H9 (cell line): ENCODE measurements around the gene MADCAM1. TPM values are rescaled to one million over a fixed set of nuclear protein-coding genes. Genes with fewer than 3 reads are reported as not detected.

Experiments used
- DNase-seq: peaks from one replicate; pipeline ENCODE4 v3.0.0-alpha.2; 2017
- H2AFZ ChIP-seq: one replicate; pipeline ENCODE4 v1.6.1; 2013; ENCODE audit warnings: mild to moderate bottlenecking, low read length, control low read depth, moderate library complexity
- H2AK5ac ChIP-seq: 2 replicates; pipeline ENCODE4 v1.6.1; 2013; ENCODE audit warnings: low read length, control low read depth, mixed read lengths; ENCODE audit not compliant: insufficient read length
- H2BK120ac ChIP-seq: one replicate; pipeline ENCODE4 v1.6.1; 2013; ENCODE audit warnings: low read depth, mild to moderate bottlenecking, low read length, control low read depth, inconsistent platforms; ENCODE audit not compliant: poor library complexity, severe bottlenecking
- H2BK12ac ChIP-seq: 2 replicates; pipeline ENCODE4 v1.6.1; 2013; ENCODE audit warnings: low read length, control low read depth, mixed read lengths, low read depth; ENCODE audit not compliant: insufficient read length
- H2BK15ac ChIP-seq: 2 replicates; pipeline ENCODE4 v1.6.1; 2013; ENCODE audit warnings: low read depth, low read length, control low read depth
- H2BK20ac ChIP-seq: one replicate; pipeline ENCODE4 v1.6.1; 2013; ENCODE audit warnings: low read depth, mild to moderate bottlenecking, low read length, control low read depth, inconsistent platforms; ENCODE audit not compliant: poor library complexity, severe bottlenecking
- H2BK5ac ChIP-seq: 2 replicates; pipeline ENCODE4 v1.6.1; 2013; ENCODE audit warnings: low read length, control low read depth, mixed read lengths; ENCODE audit not compliant: insufficient read length
- H3K14ac ChIP-seq: 2 replicates; pipeline ENCODE4 v1.6.1; 2013; ENCODE audit warnings: low read length, control low read depth; ENCODE audit not compliant: insufficient read depth
- H3K18ac ChIP-seq: 2 replicates; pipeline ENCODE4 v1.6.1; 2013; ENCODE audit warnings: low read depth, mild to moderate bottlenecking, mixed read lengths, low read length, control low read depth; ENCODE audit not compliant: insufficient read length
- H3K23ac ChIP-seq: 2 replicates; pipeline ENCODE4 v1.6.1; 2013; ENCODE audit warnings: low read length, control low read depth, mixed read lengths, low read depth; ENCODE audit not compliant: insufficient read length
- H3K23me2 ChIP-seq: 2 replicates; pipeline ENCODE4 v1.6.1; 2013; ENCODE audit warnings: low read depth, mild to moderate bottlenecking, mixed read lengths, low read length, control low read depth; ENCODE audit not compliant: insufficient read length, poor library complexity, severe bottlenecking
- H3K27ac ChIP-seq: 2 replicates; pipeline ENCODE4 v1.5.1; 2013; ENCODE audit warnings: low read length, control low read depth, mixed read lengths, low read depth; ENCODE audit not compliant: insufficient read length
- H3K27me3 ChIP-seq: 2 replicates; pipeline ENCODE4 v1.6.1; 2013; ENCODE audit warnings: low read length, control low read depth, inconsistent platforms; ENCODE audit not compliant: insufficient read depth
- H3K4ac ChIP-seq: 2 replicates; pipeline ENCODE4 v1.6.1; 2013; ENCODE audit warnings: low read depth, mild to moderate bottlenecking, control low read depth, inconsistent platforms, low read length, moderate library complexity
- H3K4me1 ChIP-seq: 2 replicates; pipeline ENCODE4 v1.6.1; 2013; ENCODE audit warnings: low read length, control low read depth, inconsistent platforms; ENCODE audit not compliant: insufficient read depth
- H3K4me2 ChIP-seq: 2 replicates; pipeline ENCODE4 v1.6.1; 2013; ENCODE audit warnings: low read length, control low read depth, mixed read lengths; ENCODE audit not compliant: insufficient read length, insufficient read depth
- H3K56ac ChIP-seq: 2 replicates; pipeline ENCODE4 v1.6.1; 2013; ENCODE audit warnings: low read depth, mild to moderate bottlenecking, mixed read lengths, low read length, control low read depth; ENCODE audit not compliant: insufficient read length
- H3K79me1 ChIP-seq: 2 replicates; pipeline ENCODE4 v1.6.1; 2013; ENCODE audit warnings: low read depth, mild to moderate bottlenecking, moderate library complexity, low read length, control low read depth, inconsistent platforms; ENCODE audit not compliant: insufficient read depth, poor library complexity, severe bottlenecking
- H3K79me2 ChIP-seq: 2 replicates; pipeline ENCODE4 v1.6.1; 2013; ENCODE audit warnings: low read length, control low read depth, inconsistent platforms; ENCODE audit not compliant: insufficient read depth
- H3K9ac ChIP-seq: 2 replicates; pipeline ENCODE4 v1.6.1; 2013; ENCODE audit warnings: low read length, control low read depth, mixed read lengths; ENCODE audit not compliant: insufficient read length; ENCODE audit errors: extremely low read depth
- H3K9me3 ChIP-seq: one replicate; pipeline ENCODE4 v1.6.1; 2013; ENCODE audit warnings: low read depth, low read length, inconsistent platforms; ENCODE audit not compliant: control insufficient read depth
- H3T11ph ChIP-seq: one replicate; pipeline ENCODE4 v1.6.1; 2013; ENCODE audit warnings: mild to moderate bottlenecking, low read length, control low read depth, inconsistent platforms
- H4K20me1 ChIP-seq: one replicate; pipeline ENCODE4 v1.6.1; 2013; ENCODE audit not compliant: control insufficient read depth, insufficient read length, insufficient read depth
- H4K5ac ChIP-seq: 2 replicates; pipeline ENCODE4 v1.6.1; 2013; ENCODE audit warnings: low read depth, mild to moderate bottlenecking, mixed read lengths, low read length, control low read depth; ENCODE audit not compliant: insufficient read length
- H4K8ac ChIP-seq: replicated peaks from 2 replicates; pipeline ENCODE4 v1.6.1; 2013; ENCODE audit warnings: low read length, control low read depth, mixed read lengths, low read depth; ENCODE audit not compliant: insufficient read length
- H4K91ac ChIP-seq: 2 replicates; pipeline ENCODE4 v1.6.1; 2013; ENCODE audit warnings: low read depth, mild to moderate bottlenecking, moderate library complexity, mixed read lengths, low read length, control low read depth; ENCODE audit not compliant: insufficient read length
- H3K27ac Mint-ChIP-seq, 3 experiments: 2 replicates in 2 of 3; 3 replicates in 1 of 3; pipeline ENCODE4 v1.8.0; 2020 to 2021; ENCODE audit warnings: mixed read lengths in 3 of 3, mild to moderate bottlenecking in 1 of 3, moderate library complexity in 1 of 3
- H3K27me3 Mint-ChIP-seq: 2 replicates; pipeline ENCODE4 v1.8.0; 2021; ENCODE audit warnings: low read depth, mild to moderate bottlenecking, moderate library complexity, mixed read lengths
- H3K36me3 Mint-ChIP-seq, 3 experiments: 2 replicates in 2 of 3; 3 replicates in 1 of 3; pipeline ENCODE4 v1.8.0; 2020 to 2021; ENCODE audit warnings: low read depth in 3 of 3, mixed read lengths in 3 of 3; ENCODE audit not compliant: insufficient read depth in 1 of 3
- H3K4me1 Mint-ChIP-seq, 2 experiments: 2 replicates each; pipeline ENCODE4 v1.8.0; 2020; ENCODE audit warnings: mixed read lengths in 2 of 2
- H3K4me3 Mint-ChIP-seq, 2 experiments: 2 replicates in 1 of 2; 3 replicates in 1 of 2; pipeline ENCODE4 v1.8.0; 2020 to 2021; ENCODE audit warnings: mild to moderate bottlenecking in 2 of 2, mixed read lengths in 2 of 2, moderate library complexity in 1 of 2
- H3K9me3 Mint-ChIP-seq, 2 experiments: 2 replicates in 1 of 2; 3 replicates in 1 of 2; pipeline ENCODE4 v1.8.0; 2020; ENCODE audit warnings: mild to moderate bottlenecking in 2 of 2, mixed read lengths in 2 of 2, moderate library complexity in 1 of 2
- WGBS: extraction: QIAGEN DNeasy Blood & Tissue Kit; methylation state at CpG from one replicate; pipeline ENCODE4 v1.1.7; 2013; ENCODE audit warnings: missing lambda C conversion rate, low lambda C conversion rate, mixed read lengths; ENCODE audit not compliant: insufficient read length; ENCODE audit errors: extremely low coverage; 5-methylcytosine and 5-hydroxymethylcytosine counted together
- total RNA-seq: library from RNA; stranded (reverse); gene quantifications from 2 replicates; pipeline ENCODE4 v1.2.1, GENCODE V29; 2021
- TF ChIP-seq, protein P1 (sequence below): fragments of 200-600 bp; sonication (generic); conservative IDR thresholded peaks from 3 replicates; pipeline ENCODE4 v1.8.0; 2021; ENCODE audit warnings: antibody characterized with exemption, mild to moderate bottlenecking

Gene MADCAM1
- total RNA-seq, 1 experiment from 2014 or later = 1.2 TPM

DNA sequence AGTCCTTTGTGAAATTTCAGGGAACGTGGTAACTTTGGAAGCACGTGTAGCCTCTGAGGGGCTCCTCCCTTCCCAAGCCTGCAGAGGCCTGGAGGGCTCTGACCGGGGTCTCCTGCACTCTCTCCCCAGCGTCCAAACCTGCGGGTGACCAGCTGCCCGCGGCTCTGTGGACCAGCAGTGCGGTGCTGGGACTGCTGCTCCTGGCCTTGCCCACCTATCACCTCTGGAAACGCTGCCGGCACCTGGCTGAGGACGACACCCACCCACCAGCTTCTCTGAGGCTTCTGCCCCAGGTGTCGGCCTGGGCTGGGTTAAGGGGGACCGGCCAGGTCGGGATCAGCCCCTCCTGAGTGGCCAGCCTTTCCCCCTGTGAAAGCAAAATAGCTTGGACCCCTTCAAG is 8.3 kb downstream of the MADCAM1 start:
- Histone ChIP-seq H3K4me2 (no peak overlapping the region), H4K91ac (no peak overlapping the region), H3K9me3 (no peaks in the 10 kb centered on the region), H3K18ac (no peak overlapping the region), H2AK5ac (no peak overlapping the region), H2AFZ (no peak overlapping the region), H3K79me2 (no peaks in the 10 kb centered on the region), H3T11ph (no peak overlapping the region), H3K56ac (no peak overlapping the region), H3K4me1 (no peaks in the 10 kb centered on the region), H2BK15ac (no peak overlapping the region), H3K23me2 (peaks cover 8% of the 10 kb centered on the region), H4K8ac (no peak overlapping the region), H3K23ac (no peak overlapping the region), H3K9ac (no peak overlapping the region), H2BK20ac (no peak overlapping the region), H4K20me1 (no peaks in the 10 kb centered on the region), H2BK120ac (no peak overlapping the region), H2BK12ac (no peak overlapping the region), H3K4ac (no peak overlapping the region), H3K79me1 (no peaks in the 10 kb centered on the region), H2BK5ac (no peak overlapping the region), H3K14ac (no peak overlapping the region), H4K5ac (no peak overlapping the region), H3K27ac (no peak overlapping the region), H3K27me3 (no peaks in the 10 kb centered on the region; the same call in 1 of the 2 replicates)
- Mint-ChIP-seq H3K36me3 (peaks cover 6 to 11% (median 8%) of the 10 kb centered on the region in 3 experiments; a peak in 5 of 7 replicates), H3K4me3 (no peak overlapping the region), H3K27ac (no peak overlapping the region), H3K27me3 (peaks cover 35% of the 10 kb centered on the region), H3K4me1 (peaks cover 12 to 15% of the 10 kb centered on the region in 2 experiments), H3K9me3 (peaks cover 5 to 7% of the 10 kb centered on the region in 2 experiments; a peak in 3 of 5 replicates)
- DNase-seq = peak; percentile 24
- TF ChIP-seq, protein P1, sequence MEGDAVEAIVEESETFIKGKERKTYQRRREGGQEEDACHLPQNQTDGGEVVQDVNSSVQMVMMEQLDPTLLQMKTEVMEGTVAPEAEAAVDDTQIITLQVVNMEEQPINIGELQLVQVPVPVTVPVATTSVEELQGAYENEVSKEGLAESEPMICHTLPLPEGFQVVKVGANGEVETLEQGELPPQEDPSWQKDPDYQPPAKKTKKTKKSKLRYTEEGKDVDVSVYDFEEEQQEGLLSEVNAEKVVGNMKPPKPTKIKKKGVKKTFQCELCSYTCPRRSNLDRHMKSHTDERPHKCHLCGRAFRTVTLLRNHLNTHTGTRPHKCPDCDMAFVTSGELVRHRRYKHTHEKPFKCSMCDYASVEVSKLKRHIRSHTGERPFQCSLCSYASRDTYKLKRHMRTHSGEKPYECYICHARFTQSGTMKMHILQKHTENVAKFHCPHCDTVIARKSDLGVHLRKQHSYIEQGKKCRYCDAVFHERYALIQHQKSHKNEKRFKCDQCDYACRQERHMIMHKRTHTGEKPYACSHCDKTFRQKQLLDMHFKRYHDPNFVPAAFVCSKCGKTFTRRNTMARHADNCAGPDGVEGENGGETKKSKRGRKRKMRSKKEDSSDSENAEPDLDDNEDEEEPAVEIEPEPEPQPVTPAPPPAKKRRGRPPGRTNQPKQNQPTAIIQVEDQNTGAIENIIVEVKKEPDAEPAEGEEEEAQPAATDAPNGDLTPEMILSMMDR = no peak
- WGBS = no CpG with 5 or more reads among the region's 14 CpGs
